ENCODE data around the gene LRP5.
"Not testable (repeated sequence)": the region's sequence is repeated elsewhere in the genome, so short reads cannot be mapped to it uniquely, and the experiment has no call there.

DNA sequence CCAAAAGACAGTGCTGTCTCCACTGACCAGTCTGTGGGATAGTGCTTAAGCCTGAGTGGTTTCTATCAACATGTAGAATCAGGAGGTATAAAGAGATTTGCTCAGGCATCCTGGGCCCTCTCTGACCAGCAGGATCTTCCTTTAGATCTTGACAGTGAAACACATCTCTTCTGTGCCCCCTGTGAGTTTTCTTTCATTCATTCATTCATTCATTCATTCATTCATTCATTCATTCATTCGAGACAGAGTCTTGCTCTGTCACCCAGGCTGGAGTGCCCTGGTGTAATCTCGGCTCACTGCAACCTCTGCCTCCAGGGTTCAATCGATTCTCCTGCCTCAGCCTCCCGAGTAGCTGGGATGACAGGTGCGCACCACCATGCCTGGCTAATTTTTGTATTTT, 121.8 kb downstream of the LRP5 start:
- TF ChIP-seq EP300, CTCF (IDR thresholded peaks at IDR 0.05): not testable (repeated sequence)
